Measurements from ENCODE around the gene TLE5.
"Not testable (repeated sequence)": the region's sequence is repeated elsewhere in the genome, so short reads cannot be mapped to it uniquely, and the experiment has no call there.

TLE5 gene

DNA sequence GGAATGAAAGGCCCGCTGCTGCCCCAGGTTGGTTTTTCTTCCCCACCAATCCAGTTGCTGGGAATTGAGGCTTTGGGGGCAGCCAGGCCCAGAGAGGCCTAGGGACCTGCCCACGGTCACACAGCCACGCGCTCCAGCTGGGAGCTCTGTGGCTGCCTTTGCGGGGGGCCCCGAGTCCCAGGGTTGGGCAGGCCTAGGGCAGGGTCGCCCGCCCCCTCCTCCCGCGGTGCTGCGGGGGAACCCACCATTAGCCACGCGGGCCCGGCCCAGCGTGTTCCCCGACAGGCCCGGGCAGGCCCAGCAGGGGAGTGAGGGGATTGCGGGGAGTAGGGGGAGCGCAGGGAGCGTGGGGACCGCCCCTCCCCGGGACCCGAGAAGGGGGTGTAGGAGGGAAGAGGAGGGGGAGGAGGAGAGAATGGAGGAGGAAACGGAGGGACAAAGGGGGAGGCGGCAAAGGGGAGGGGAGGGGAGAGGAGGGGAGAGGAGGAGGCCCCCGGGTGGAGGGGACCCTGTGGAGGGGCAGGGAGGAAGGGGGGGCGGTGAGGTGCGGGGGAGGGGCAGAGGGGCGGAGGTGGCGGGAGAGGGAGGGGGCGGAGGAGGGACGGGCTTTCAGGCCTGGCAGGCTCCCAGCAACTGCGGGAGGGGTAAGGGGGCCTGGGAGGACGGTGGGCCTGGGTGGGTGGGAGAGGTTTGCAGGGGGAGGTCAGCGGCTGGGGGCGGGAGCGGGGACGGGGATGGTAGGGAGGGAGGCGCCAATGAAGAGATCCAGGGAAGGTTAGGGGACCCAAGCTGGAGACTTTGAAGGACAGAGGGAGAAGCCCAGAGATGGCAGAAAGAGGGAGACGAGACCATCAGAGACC is 20.3 kb downstream of the TLE5 start:
- no peak overlapping the region for H3K4me3 ChIP-seq (ENCODE audit: control insufficient read depth, low read depth, low read length)
- no peak for DNase-seq (ENCODE audit: low read depth)
- TF ChIP-seq, protein P1, sequence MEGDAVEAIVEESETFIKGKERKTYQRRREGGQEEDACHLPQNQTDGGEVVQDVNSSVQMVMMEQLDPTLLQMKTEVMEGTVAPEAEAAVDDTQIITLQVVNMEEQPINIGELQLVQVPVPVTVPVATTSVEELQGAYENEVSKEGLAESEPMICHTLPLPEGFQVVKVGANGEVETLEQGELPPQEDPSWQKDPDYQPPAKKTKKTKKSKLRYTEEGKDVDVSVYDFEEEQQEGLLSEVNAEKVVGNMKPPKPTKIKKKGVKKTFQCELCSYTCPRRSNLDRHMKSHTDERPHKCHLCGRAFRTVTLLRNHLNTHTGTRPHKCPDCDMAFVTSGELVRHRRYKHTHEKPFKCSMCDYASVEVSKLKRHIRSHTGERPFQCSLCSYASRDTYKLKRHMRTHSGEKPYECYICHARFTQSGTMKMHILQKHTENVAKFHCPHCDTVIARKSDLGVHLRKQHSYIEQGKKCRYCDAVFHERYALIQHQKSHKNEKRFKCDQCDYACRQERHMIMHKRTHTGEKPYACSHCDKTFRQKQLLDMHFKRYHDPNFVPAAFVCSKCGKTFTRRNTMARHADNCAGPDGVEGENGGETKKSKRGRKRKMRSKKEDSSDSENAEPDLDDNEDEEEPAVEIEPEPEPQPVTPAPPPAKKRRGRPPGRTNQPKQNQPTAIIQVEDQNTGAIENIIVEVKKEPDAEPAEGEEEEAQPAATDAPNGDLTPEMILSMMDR (conservative IDR thresholded peaks at IDR 0.05; ENCODE audit: control insufficient read depth, insufficient read depth, low read depth, low read length), result no peak

DNA sequence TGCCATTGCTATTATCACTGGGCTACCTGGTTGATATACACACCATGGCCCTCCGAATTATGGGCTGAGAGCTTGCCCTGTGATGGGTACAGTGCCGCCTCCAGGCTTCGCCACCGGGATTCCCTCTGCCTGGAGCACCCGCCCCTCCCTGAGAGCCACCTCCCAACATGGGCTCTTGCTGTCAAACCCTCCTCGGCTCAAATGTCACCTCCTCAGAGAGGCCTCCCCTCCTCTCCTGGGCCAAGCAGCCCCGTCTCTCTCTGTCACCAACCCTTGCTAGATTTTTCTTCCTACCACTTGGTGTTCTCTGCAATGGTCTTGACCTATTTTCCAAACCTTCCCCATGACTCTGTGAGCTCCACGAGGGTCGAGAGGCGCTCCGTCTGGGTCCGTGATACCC is 21.0 kb downstream of the TLE5 start:
- no peak for DNase-seq (ENCODE audit: low read depth)
- TF ChIP-seq, protein P1 (conservative IDR thresholded peaks at IDR 0.05; ENCODE audit: control insufficient read depth, insufficient read depth, low read depth, low read length), result no peak
- no peak overlapping the region for H3K4me3 ChIP-seq (ENCODE audit: control insufficient read depth, low read depth, low read length)

DNA sequence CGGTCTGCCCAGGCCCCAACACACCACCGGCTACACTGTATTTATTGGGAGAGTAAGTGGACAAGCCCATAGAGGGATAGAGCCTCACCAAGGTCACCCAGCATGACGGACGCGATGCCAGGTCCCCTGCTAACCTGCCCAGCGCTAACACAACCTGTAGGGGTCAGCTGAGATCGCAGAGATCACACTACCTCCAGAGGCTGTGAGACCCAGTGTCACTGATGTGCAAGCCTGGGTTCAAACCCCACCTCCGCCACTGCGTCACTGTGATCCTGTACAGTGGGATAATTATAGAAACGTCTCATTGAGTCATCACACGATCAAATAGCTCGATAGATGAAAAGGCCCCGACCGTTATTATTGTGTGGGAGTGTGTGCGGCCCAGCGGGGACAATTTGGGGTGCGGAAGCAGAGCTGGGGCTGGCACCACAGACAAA is 22.6 kb downstream of the TLE5 start:
- H3K4me3 ChIP-seq (ENCODE audit: control insufficient read depth, low read depth, low read length), result no peak overlapping the region
- TF ChIP-seq, protein P1 (conservative IDR thresholded peaks at IDR 0.05; ENCODE audit: control insufficient read depth, insufficient read depth, low read depth, low read length), result no peak
- DNase-seq (ENCODE audit: low read depth), result no peak

DNA sequence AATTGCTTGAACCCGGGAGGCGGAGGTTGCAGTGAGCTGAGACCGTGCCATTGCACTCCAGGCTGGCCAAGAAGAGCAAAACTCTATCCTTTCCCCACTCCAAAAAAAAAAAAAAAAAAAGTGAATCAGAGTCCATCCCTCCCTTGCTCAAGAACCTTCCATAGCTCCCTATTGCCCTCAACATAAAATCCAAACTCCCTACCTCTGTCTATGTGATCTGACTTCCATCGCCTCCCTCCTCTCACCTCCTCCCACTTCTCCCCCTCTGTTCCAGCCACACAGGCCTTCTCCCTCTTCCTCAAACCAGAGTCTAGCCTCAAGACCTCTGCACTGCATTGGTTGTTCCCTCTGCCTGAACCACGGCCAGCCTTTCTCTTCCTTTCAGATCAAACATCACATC is 23.2 kb downstream of the TLE5 start:
- DNase-seq (ENCODE audit: low read depth), result no peak
- no peak overlapping the region for H3K4me3 ChIP-seq (ENCODE audit: control insufficient read depth, low read depth, low read length)
- TF ChIP-seq, protein P1 (conservative IDR thresholded peaks at IDR 0.05; ENCODE audit: control insufficient read depth, insufficient read depth, low read depth, low read length), result no peak

DNA sequence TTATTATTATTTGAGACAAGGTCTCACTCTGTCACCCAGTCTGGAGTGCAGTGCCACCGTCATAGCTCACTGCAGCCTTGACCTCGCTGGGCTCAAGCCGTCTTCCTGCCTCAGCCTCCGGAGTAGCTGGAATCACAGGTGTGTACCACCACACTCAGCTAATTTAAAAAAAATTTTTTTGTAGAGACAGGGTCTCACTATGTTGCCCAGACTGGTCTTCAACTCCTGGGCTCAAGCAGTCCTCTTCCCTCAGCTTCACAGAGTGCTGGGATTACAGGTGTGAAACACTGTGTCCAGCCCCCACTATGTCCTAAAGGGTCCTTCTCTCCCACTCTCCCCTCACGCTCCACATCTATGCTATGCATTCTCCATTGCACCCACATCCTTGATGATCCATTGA is 24.1 kb downstream of the TLE5 start:
- TF ChIP-seq, protein P1 (conservative IDR thresholded peaks at IDR 0.05; ENCODE audit: control insufficient read depth, insufficient read depth, low read depth, low read length), result no peak
- DNase-seq (ENCODE audit: low read depth), result no peak
- H3K4me3 ChIP-seq (ENCODE audit: control insufficient read depth, low read depth, low read length), result no peak overlapping the region

DNA sequence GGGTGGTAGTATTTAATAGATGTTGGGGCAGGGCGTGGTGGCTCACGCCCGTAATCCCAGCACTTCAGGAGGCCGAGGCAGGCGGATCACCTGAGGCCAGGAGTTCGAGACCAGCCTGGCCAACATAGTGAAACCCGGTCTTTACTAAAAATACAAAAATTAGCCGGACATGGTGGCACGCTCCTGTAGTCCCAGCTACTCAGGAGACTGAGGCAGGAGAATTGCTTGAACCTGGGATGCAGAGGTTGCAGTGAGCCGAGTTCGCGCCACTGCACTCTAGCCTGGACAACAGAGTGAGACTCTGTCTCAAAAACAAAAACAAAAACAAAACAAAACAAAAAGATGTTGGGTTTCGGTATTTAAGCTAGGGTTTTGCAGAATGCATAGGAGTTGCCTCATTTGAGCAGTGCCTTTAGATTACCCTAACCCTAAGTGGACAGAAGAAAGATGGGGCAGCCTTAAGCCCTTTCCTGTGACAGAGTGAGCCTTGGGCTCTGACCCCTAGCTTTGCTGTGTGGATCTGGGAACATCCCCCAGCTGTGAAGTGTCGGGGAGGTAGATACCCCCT is 25.2 kb downstream of the TLE5 start:
- DNase-seq (ENCODE audit: low read depth); H3K4me3 ChIP-seq (ENCODE audit: control insufficient read depth, low read depth, low read length): not testable (repeated sequence)
